Ishikawa (cell line): Measurements from ENCODE around the gene ATP5F1D.

Experiments
- CEBPB ChIP-seq: IDR thresholded peaks from 2 replicates; pipeline ENCODE4 v1.6.1; 2012
- CREB1 ChIP-seq: IDR thresholded peaks from 2 replicates; pipeline ENCODE4 v1.6.1; 2012; ENCODE audit warnings: low read depth
- EGR1 ChIP-seq: IDR thresholded peaks from 2 replicates; pipeline ENCODE4 v1.6.1; 2012
- EP300 ChIP-seq: IDR thresholded peaks from 2 replicates; pipeline ENCODE4 v1.6.1; 2012; ENCODE audit warnings: borderline replicate concordance
- FOXM1 ChIP-seq: IDR thresholded peaks from 2 replicates; pipeline ENCODE4 v1.6.1; 2012; ENCODE audit warnings: low read depth, borderline replicate concordance
- NFIC ChIP-seq: IDR thresholded peaks from 2 replicates; pipeline ENCODE4 v1.6.1; 2012
- RAD21 ChIP-seq: IDR thresholded peaks from 2 replicates; pipeline ENCODE4 v1.6.1; 2012; ENCODE audit warnings: low read depth
- TAF1 ChIP-seq: IDR thresholded peaks from 2 replicates; pipeline ENCODE4 v1.6.1; 2012; ENCODE audit warnings: low read depth, mild to moderate bottlenecking
- TCF12 ChIP-seq: IDR thresholded peaks from 2 replicates; pipeline ENCODE4 v1.6.1; 2012; ENCODE audit warnings: low read depth
- TEAD4 ChIP-seq: IDR thresholded peaks from 2 replicates; pipeline ENCODE4 v1.6.1; 2012
- YY1 ChIP-seq: IDR thresholded peaks from 2 replicates; pipeline ENCODE4 v1.6.1; 2012; ENCODE audit warnings: low read depth
- ZBTB7A ChIP-seq: IDR thresholded peaks from 2 replicates; pipeline ENCODE4 v1.6.1; 2012; ENCODE audit warnings: low read depth
- TF ChIP-seq, protein P1 (sequence below): IDR thresholded peaks from 2 replicates; pipeline ENCODE4 v1.6.1; 2012
- TF ChIP-seq, protein P2 (sequence below): IDR thresholded peaks from 2 replicates; pipeline ENCODE4 v1.6.1; 2012
- TF ChIP-seq, protein P3 (sequence below): IDR thresholded peaks from 2 replicates; pipeline ENCODE4 v1.6.1; 2012; ENCODE audit warnings: low read depth, mild to moderate bottlenecking

The ATP5F1D gene

DNA sequence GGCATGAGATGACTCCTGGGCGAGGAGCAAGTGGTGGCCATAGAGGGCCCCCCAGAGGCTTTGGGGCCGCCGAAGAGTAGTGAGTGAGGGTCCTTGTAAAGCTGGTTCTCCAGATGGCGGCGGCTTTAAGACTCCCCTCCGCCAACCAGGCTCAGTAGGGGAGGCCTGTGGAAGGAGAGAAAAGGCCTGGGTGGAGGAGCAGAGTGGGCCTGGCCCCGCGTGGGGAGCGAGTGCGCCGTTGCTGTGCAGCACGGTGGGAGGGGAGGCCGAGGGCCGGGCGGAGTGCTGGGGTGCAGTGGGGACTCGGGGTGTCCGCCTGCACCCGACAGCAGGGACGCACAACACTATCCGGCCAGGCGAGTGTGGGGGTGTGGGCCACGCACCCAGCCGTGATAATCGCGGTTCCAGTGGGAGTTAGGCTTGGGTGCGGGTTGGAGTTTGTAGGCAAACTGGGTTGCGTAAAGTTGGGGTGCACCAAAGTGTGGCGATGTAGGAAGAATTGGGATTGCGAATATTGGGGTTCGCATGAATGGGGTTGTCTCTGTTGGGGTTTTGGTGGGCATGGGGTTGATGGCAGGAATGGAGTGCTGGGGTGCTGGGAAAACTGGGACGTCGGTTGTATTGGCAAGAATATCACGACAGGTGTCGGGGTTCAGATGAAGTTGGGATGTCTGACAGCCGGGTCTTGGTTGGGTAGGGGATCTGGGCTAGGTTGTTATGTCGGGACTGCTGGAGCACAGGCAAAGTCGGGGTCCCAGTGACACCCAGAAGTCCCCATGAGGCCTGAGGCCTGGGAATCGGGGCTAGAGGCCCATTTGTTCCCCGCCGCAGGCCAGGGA lies 26.9 kb downstream of the ATP5F1D start:
- TF ChIP-seq YY1 (no peak), CEBPB (no peak), CREB1 (no peak), TAF1 (no peak), EP300 (no peak), TEAD4 (no peak), FOXM1 (no peak), NFIC (no peak)
- TF ChIP-seq, protein P1, sequence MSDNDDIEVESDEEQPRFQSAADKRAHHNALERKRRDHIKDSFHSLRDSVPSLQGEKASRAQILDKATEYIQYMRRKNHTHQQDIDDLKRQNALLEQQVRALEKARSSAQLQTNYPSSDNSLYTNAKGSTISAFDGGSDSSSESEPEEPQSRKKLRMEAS = no peak

DNA sequence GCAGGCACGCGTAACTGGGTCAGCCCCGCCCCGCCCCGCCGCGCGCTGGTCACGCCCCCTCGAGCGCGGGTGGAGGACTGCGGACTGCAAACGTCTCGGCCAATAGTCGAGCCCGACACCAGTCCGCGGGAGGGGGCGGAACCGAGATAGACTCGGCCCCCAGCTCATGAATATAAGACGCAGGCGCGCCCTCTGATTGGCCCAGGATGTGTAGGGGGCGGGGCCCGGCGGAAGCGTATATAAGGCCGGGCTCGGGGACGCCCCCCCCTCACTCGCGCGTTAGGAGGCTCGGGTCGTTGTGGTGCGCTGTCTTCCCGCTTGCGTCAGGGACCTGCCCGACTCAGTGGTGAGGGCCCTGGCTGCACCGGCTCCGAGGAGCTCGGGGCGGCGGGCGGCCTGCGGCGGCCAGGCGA lies 27.5 kb downstream of the ATP5F1D start, which contains the start of gene CIRBP:
CIRBP (plus strand) TSS at position 268 of the 413 bp plus-strand sequence. CDS start 1,602 bp downstream, outside the sequence.
- TF ChIP-seq RAD21 (no peak), CEBPB (0 out of 2 replicates have a peak, but pooled peaks have one; percentile 14), EGR1 (0 out of 2 replicates have a peak, but pooled peaks have one; percentile 9), EP300 (peak; percentile 2; the same call in 1 of the 2 replicates), TEAD4 (peak; percentile 63), CREB1 (peak; percentile 40), FOXM1 (no peak), TCF12 (peak; percentile 18), YY1 (no peak)
- TF ChIP-seq, protein P2, sequence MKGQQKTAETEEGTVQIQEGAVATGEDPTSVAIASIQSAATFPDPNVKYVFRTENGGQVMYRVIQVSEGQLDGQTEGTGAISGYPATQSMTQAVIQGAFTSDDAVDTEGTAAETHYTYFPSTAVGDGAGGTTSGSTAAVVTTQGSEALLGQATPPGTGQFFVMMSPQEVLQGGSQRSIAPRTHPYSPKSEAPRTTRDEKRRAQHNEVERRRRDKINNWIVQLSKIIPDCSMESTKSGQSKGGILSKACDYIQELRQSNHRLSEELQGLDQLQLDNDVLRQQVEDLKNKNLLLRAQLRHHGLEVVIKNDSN = 0 out of 2 replicates have a peak, but pooled peaks have one; percentile 10
- TF ChIP-seq, protein P1 = peak; percentile 33; the same call in 1 of the 2 replicates

DNA sequence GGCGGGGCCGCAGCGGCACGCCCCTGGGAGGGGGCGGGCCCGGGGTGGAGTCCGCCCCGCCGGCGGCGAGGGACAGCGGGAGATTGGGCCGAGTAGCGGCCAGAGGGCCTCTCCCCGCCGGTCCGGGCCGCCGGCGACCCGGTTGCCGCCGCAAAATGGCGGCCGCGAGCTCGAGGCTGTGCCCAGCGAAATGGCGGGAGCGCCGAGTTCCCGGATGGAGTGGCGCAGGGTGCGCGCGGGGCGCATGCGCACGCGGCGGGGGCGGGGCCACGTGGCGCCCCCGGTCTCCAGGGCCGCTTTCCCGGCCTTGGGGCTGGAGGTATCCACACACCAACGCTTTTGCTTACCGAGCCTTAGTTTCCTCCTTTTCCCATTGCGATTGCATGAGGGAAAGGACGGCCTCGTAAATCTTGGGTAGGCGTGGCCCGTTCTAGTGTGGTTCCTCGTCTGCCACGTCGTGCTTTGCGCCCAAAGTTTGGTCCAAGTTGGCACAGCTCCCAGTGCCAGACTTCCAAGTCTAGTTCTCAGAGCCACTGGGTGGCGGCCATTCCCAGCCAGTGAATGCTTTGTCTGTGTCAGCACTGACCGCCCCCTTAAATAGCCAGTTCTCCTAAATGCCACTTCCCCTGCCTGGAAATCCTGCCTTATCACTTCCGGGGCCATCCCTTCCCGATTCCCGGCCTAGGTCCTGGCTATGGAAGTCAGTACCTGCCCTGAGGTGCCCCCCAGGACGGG lies 28.1 kb downstream of the ATP5F1D start:
- no peak for TF ChIP-seq CEBPB
- no peak; the same call in 1 of the 2 replicates for TF ChIP-seq CREB1
- peak; percentile 71 for TF ChIP-seq NFIC
- TF ChIP-seq RAD21 = peak; percentile 15; the same call in 1 of the 2 replicates
- 0 out of 2 replicates have a peak, but pooled peaks have one; percentile 9 for TF ChIP-seq EP300
- TF ChIP-seq, protein P3, sequence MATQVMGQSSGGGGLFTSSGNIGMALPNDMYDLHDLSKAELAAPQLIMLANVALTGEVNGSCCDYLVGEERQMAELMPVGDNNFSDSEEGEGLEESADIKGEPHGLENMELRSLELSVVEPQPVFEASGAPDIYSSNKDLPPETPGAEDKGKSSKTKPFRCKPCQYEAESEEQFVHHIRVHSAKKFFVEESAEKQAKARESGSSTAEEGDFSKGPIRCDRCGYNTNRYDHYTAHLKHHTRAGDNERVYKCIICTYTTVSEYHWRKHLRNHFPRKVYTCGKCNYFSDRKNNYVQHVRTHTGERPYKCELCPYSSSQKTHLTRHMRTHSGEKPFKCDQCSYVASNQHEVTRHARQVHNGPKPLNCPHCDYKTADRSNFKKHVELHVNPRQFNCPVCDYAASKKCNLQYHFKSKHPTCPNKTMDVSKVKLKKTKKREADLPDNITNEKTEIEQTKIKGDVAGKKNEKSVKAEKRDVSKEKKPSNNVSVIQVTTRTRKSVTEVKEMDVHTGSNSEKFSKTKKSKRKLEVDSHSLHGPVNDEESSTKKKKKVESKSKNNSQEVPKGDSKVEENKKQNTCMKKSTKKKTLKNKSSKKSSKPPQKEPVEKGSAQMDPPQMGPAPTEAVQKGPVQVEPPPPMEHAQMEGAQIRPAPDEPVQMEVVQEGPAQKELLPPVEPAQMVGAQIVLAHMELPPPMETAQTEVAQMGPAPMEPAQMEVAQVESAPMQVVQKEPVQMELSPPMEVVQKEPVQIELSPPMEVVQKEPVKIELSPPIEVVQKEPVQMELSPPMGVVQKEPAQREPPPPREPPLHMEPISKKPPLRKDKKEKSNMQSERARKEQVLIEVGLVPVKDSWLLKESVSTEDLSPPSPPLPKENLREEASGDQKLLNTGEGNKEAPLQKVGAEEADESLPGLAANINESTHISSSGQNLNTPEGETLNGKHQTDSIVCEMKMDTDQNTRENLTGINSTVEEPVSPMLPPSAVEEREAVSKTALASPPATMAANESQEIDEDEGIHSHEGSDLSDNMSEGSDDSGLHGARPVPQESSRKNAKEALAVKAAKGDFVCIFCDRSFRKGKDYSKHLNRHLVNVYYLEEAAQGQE = no peak; the same call in 1 of the 2 replicates
- peak; percentile 71 for TF ChIP-seq EGR1
- TF ChIP-seq TAF1 = peak; percentile 6; the same call in 1 of the 2 replicates
- TF ChIP-seq, protein P1 = peak; percentile 89
- no peak for TF ChIP-seq ZBTB7A
- no peak; the same call in 1 of the 2 replicates for TF ChIP-seq TCF12
- no peak for TF ChIP-seq FOXM1
- TF ChIP-seq, protein P2 = peak; percentile 87
- TF ChIP-seq YY1 = peak; percentile 97
- TF ChIP-seq TEAD4 = peak; percentile 78

DNA sequence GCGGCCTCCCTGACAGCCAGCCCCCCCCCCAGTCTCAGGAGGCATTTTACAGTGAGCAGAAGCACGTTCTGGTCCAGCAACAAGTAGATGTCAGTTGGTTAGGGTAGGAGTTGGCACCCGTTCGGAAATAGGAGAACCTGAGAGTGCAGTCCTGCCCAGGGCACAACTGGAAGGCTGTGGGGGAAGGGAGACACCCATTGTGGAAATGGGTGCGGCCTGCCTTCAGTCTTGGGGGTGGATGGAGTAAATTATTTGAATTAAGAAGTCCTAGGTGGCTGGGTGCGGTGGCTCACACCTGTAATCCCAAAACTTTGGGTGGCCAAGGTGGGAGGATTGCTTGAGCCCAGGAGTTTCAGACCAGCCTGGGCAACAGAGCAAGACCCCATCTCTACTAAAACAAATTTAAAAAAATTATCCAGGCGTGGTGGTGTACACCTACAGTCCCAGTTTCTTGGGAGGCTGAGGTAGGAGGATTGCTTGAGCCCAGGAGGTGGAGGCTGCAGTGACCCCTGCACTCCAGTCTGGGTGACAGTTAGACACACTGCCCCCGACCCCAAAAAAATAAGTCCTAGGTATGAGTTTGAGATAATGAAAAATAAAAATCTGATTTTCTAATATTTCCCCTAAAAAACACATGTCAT lies 28.8 kb downstream of the ATP5F1D start:
- TF ChIP-seq TAF1 (no peak), NFIC (0 out of 2 replicates have a peak, but pooled peaks have one; percentile 4), TCF12 (peak; percentile 64; the same call in 1 of the 2 replicates), ZBTB7A (0 out of 2 replicates have a peak, but pooled peaks have one; percentile 19)
- TF ChIP-seq, protein P2 = peak; percentile 15; the same call in 1 of the 2 replicates

DNA sequence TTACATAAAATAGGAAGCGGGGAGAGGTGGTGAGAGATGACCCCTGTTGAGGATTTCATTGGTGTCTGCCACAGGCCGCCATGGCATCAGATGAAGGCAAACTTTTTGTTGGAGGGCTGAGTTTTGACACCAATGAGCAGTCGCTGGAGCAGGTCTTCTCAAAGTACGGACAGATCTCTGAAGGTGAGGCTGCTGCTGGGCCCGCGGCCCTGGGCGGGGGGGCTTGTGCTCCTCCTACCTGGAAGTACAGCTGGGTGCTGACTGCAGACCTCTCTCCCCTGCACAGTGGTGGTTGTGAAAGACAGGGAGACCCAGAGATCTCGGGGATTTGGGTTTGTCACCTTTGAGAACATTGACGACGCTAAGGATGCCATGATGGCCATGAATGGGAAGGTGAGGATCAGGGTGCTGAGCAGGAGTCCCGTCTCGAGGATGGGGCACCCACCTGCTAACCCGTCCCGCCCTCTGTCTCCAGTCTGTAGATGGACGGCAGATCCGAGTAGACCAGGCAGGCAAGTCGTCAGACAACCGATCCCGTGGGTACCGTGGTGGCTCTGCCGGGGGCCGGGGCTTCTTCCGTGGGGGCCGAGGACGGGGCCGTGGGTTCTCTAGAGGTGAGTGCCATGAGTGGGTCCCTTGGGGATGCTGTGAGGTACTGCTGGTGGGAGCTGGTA lies 29.4 kb downstream of the ATP5F1D start:
- TF ChIP-seq CREB1 (no peak), NFIC (no peak), EGR1 (no peak), RAD21 (no peak), ZBTB7A (no peak), YY1 (no peak), EP300 (no peak), TAF1 (no peak), TCF12 (no peak), TEAD4 (no peak), FOXM1 (no peak), CEBPB (no peak)
- TF ChIP-seq, protein P2 = no peak
- TF ChIP-seq, protein P3 = no peak
- TF ChIP-seq, protein P1 = no peak
